ENCODE data around the gene PKP1.

GRCh38 chr1:201357636-201358348, 74.5 kb downstream of the PKP1 start:
- TF ChIP-seq EZH2 (IDR thresholded peaks at IDR 0.05; ENCODE audit: borderline replicate concordance, low read length) (no peak), CTCF (conservative IDR thresholded peaks at IDR 0.05 in 1 of 2, IDR thresholded peaks at IDR 0.05 in 1 of 2; ENCODE audit: extremely low read depth in 1 of 2, insufficient read depth in 1 of 2, low read depth in 1 of 2, low read length in 2 of 2) (no peak)
